ENCODE data around the gene NSF.
A peak's percentile ranks its signal among the peaks of the same experiment; 100 is the strongest.

NSF gene

GRCh38 chr17:46769531-46770438 is 179.3 kb downstream of the NSF start:
- POLR2A ChIA-PET (ENCODE audit: low non-redundant PET), result no interaction called here
- TF ChIP-seq CTCF (conservative IDR thresholded peaks at IDR 0.05; ENCODE audit: low read depth), result no peak
- CTCF ChIA-PET, result no interaction called here
- no peak for DNase-seq (ENCODE audit: low spot score)
- no peak overlapping the region for H3K27ac ChIP-seq

- peak overlapping the region; percentile 75 for H3K27ac ChIP-seq
- DNase-seq (ENCODE audit: low spot score), result no peak
- no peak for TF ChIP-seq CTCF (conservative IDR thresholded peaks at IDR 0.05; ENCODE audit: low read depth)
- ChIA-PET POLR2A (ENCODE audit: low non-redundant PET) (no interaction called here), CTCF (no interaction called here)
Observed at GRCh38 chr17:46770439-46770817, 180.0 kb downstream of the NSF start.

GRCh38 chr17:46770818-46771560 is 180.5 kb downstream of the NSF start:
- POLR2A ChIA-PET (ENCODE audit: low non-redundant PET), result no interaction called here
- CTCF ChIA-PET, result no interaction called here
- no peak for TF ChIP-seq CTCF (conservative IDR thresholded peaks at IDR 0.05; ENCODE audit: low read depth)
- no peak for DNase-seq (ENCODE audit: low spot score)
- peak overlapping the region; percentile 75 for H3K27ac ChIP-seq

DNA sequence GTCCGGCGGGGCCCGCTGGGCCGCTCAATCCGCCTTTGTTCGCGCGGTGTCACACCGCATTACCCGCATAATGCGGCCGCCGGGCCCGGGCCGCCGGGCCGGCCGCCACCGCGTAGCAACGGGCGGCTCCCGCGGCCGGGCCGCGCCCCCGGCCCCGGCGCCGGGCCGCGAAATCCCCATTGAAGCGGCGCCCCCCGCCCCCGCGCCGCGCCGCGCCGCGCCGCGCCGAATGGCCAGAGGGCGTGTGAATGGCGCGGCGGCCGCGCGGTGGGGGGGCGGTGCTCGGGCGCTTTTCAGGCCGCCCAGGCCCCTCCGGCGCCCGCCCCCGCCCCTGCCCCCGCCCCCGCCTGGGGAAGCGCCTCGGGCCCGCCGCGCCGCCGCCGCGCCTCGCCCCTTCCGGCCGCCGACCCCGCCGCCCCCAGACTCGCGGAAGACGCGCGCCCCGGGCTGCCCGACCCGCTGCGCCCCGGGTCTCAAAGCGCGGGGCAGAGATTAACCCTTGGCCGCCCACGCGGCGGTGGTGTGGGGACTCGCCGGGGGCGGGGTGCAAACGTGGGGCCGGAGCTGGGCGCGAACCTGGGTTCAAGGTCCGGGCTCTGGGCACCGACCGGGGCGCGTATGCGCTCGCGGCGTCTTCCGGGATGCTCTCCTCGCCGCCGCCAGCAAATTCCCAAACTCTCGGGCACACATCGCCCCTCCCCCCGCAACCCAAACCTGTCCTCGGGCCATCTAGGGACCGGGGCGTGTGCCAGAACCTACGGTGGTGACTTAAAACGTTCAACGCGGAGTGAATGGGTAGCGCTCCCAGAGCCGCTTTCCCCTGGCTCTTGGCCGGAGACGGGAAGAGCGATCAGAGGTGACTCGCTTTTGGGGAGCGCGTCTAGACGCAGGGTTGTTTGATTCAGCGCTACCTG is 181.3 kb downstream of the NSF start:
- DNase-seq (ENCODE audit: low spot score), result peak; percentile 45
- ChIA-PET POLR2A (ENCODE audit: low non-redundant PET) (no interaction called here), CTCF (no interaction called here)
- TF ChIP-seq CTCF (conservative IDR thresholded peaks at IDR 0.05; ENCODE audit: low read depth), result no peak
- peak overlapping the region; percentile 75 for H3K27ac ChIP-seq

GRCh38 chr17:46772475-46773220 is 182.2 kb downstream of the NSF start:
- CTCF ChIA-PET, result interaction anchor here (0.7 kb wide), 1 partner anchor 57 kb away, joined by 3 read pairs; no protein-coding TSS in a partner anchor
- no peak for DNase-seq (ENCODE audit: low spot score)
- TF ChIP-seq CTCF (conservative IDR thresholded peaks at IDR 0.05; ENCODE audit: low read depth), result no peak
- POLR2A ChIA-PET (ENCODE audit: low non-redundant PET), result no interaction called here
- peak overlapping the region; percentile 75 for H3K27ac ChIP-seq
